GM23248 (cell line): ENCODE data around the gene TRIM22.

Source experiments
- EZH2 ChIP-seq: fragments of 200-600 bp; sonication (generic); IDR thresholded peaks from 2 replicates; pipeline ENCODE4 v1.6.1; 2018; ENCODE audit warnings: antibody characterized with exemption, mild to moderate bottlenecking; ENCODE audit not compliant: insufficient read depth, poor library complexity, severe bottlenecking
- EZH2phosphoT487 ChIP-seq: fragments of 200-600 bp; sonication (generic); IDR thresholded peaks from 2 replicates; pipeline ENCODE4 v1.6.1; 2018; ENCODE audit warnings: antibody characterized with exemption, moderate library complexity, mild to moderate bottlenecking, low read depth; ENCODE audit not compliant: insufficient read depth

GRCh38 chr11:5753943-5754342 is 64.4 kb downstream of the TRIM22 start, which contains the start of gene OR52N4:
- TF ChIP-seq EZH2phosphoT487 (no peak), EZH2 (no peak)
